NT2/D1 (cell line): ENCODE data around the gene ULBP3.
A peak's percentile ranks its signal among the peaks of the same experiment; 100 is the strongest.
"Not testable (repeated sequence)": the region's sequence is repeated elsewhere in the genome, so short reads cannot be mapped to it uniquely, and the experiment has no call there.

Source experiments
- DNase-seq: peaks from one replicate; pipeline ENCODE4 v3.0.0-alpha.2; 2011; ENCODE audit warnings: low read depth, low spot score
- H3K27me3 ChIP-seq: 2 replicates; pipeline ENCODE4 v1.6.0; 2011; ENCODE audit warnings: mild to moderate bottlenecking; ENCODE audit not compliant: insufficient read length, insufficient read depth
- H3K36me3 ChIP-seq: 2 replicates; pipeline ENCODE4 v1.6.1; 2011; ENCODE audit warnings: mild to moderate bottlenecking, low read length, mixed read lengths; ENCODE audit not compliant: insufficient read depth, insufficient read length
- H3K4me1 ChIP-seq: 2 replicates; pipeline ENCODE4 v1.5.1; 2011; ENCODE audit not compliant: insufficient read depth, insufficient read length
- H3K4me3 ChIP-seq: 2 replicates; pipeline ENCODE4 v1.5.1; 2011; ENCODE audit warnings: low read depth; ENCODE audit not compliant: insufficient read length
- H3K9ac ChIP-seq: 2 replicates; pipeline ENCODE4 v1.6.0; 2011; ENCODE audit warnings: low read depth; ENCODE audit not compliant: insufficient read length
- H3K9me3 ChIP-seq: 2 replicates; pipeline ENCODE4 v1.5.1; 2011; ENCODE audit warnings: mild to moderate bottlenecking, low read length; ENCODE audit not compliant: insufficient read depth
- SUZ12 ChIP-seq: IDR thresholded peaks from 2 replicates; pipeline ENCODE4 v1.6.1; 2011; ENCODE audit not compliant: insufficient read length, insufficient read depth; ENCODE audit errors: extremely low read depth
- YY1 ChIP-seq: IDR thresholded peaks from 2 replicates; pipeline ENCODE4 v1.6.1; 2011; ENCODE audit not compliant: insufficient read length, insufficient read depth
- ZNF274 ChIP-seq: IDR thresholded peaks from 2 replicates; pipeline ENCODE4 v1.6.1; 2011; ENCODE audit warnings: mild to moderate bottlenecking, low read depth, low read length

ULBP3 gene

DNA sequence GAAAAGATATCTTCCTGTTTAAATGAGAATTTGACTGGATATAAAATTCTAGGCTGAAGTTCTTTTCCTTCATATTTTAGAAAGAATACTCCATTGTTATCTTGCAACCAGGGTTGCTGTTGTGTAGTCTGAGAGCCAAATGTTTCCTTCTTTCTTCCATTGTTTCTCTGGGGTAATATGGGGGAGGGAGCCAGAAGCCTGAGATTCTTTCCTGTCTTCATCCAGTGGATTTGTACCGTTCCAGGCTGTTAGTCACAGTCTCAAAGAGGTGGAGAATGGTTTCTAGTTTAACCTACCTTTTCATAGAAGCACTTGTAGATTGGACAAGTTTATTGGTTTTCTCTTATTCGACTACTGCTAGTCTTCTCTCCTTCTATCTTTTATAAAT, 6.1 kb upstream of the ULBP3 start:
- Histone ChIP-seq H3K27me3 (peaks cover 1% of the 10 kb centered on the region), H3K36me3 (no peaks in the 10 kb centered on the region), H3K4me1 (no peaks in the 10 kb centered on the region), H3K9me3 (no peaks in the 10 kb centered on the region), H3K9ac (no peak overlapping the region), H3K4me3 (no peak overlapping the region)
- no peak for TF ChIP-seq YY1
- TF ChIP-seq ZNF274 = no peak
- no peak for TF ChIP-seq SUZ12
- no peak for DNase-seq

DNA sequence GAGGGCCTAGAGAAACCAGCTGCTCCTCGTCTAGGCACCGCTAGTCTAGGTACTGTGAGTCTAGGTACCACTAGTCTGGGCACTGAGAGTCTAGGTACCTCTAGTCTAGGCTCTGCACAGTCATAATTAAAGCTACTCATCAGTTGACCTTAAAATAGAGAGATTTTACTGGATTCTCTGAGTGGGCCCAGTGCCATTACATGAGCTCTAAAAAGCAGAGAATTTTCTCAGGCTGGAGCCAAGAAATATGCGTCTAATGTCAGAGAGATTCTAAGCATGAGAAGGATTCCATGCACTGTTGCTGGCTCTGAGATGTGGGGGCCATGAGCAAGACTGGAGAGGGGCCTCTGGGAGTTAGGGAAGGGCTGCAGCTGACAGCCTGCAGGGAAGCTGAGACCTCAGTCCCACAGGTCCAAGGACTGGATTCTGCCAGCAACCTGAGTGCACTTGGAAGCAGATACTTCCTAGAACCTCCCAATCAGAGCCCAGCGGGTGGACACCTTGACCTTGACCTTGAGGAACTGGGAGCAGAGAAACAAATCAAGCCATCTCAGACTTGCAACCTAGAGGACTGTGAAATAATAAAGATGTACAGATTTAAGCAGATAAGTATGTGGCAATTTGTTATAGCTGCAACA, 5.6 kb upstream of the ULBP3 start:
- H3K9me3 ChIP-seq, H3K27me3 ChIP-seq, H3K9ac ChIP-seq, DNase-seq, H3K36me3 ChIP-seq, H3K4me1 ChIP-seq, H3K4me3 ChIP-seq: not testable (repeated sequence)

DNA sequence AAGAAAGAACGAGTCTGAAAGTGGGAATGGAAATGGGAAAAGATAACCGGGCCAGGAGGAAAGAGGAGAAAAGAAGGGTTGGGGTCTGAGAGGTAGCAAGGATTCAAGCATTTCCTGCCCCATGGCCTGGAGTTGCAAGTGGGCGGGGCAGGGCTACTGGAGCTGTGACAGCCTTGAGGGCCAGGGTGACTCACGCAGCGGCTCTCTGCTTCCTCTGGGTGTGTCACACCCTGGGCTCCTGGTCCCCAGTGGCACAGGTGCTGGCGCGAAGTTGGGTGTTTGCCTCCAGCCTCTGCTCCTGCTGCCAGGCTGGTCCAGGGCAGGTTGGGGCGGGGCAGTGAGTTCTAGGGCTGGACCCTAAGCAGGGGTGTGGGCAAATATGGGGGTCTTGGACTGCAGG, 3.3 kb upstream of the ULBP3 start:
- no peak for DNase-seq
- Histone ChIP-seq H3K27me3 (peaks cover 16% of the 10 kb centered on the region), H3K9me3 (no peaks in the 10 kb centered on the region), H3K36me3 (no peaks in the 10 kb centered on the region), H3K4me3 (no peak overlapping the region), H3K4me1 (no peaks in the 10 kb centered on the region), H3K9ac (no peak overlapping the region)
- no peak for TF ChIP-seq YY1

DNA sequence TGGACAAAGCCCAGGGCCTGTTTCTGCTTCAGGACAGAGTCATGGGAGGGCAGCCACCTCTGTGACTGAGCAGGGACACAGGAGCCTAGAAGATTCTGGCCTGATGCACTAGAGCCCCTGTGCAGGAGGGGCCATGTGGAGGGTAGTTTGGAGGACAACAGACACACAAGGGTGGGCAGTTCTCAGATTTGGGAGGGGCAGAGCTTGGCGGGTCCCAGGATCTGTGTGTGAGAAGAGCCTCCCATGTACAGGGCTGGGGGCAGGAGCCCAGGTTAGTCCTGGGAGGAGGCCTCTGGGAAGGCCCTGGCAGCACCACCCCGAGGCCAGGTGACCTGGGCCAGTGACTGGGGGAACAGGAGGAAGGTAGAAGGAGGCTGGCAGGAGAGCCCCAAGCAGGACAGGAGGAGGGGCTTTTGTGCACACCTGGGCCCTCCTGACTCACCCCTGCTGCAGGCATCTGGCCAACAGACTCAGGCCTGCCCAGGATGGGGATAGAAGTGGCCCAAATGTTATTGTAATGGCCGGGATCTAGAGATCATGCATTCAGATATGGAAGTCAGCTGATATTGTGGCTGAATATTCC, 1.4 kb upstream of the ULBP3 start:
- H3K4me1 ChIP-seq = no peaks in the 10 kb centered on the region
- no peak overlapping the region for H3K9ac ChIP-seq
- DNase-seq = no peak

DNA sequence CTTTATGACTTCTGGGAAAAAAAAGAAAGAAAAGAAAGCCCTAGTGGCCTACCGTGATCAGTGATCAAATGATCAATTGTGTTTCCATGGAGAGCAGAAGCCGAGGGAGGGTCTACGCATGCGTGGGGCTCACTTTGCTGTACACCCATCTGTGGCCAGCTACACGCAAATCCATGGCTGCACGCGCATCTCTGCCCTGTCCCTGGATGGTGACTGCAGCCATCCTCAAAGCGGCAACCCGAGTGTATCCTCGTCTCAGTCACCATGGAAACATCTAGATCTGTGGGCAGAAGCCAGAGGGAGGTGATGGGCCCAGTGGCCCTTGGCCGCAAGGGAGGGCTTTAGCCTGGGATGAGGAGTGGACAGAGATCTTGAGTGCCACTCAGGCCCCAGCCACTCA, 785 bp upstream of the ULBP3 start:
- H3K27me3 ChIP-seq = peaks cover 19% of the 10 kb centered on the region
- H3K9ac ChIP-seq = no peak overlapping the region
- TF ChIP-seq SUZ12 (no peak), YY1 (no peak), ZNF274 (no peak)
- H3K4me3 ChIP-seq = no peak overlapping the region
- DNase-seq = no peak
- H3K36me3 ChIP-seq = peaks cover 19% of the 10 kb centered on the region
- no peaks in the 10 kb centered on the region for H3K4me1 ChIP-seq
- H3K9me3 ChIP-seq = no peaks in the 10 kb centered on the region

More for the DNA sequence above, 1.4 kb upstream of the ULBP3 start:
- TF ChIP-seq YY1 (no peak), SUZ12 (no peak), ZNF274 (no peak)
- Histone ChIP-seq H3K27me3 (peaks cover 19% of the 10 kb centered on the region), H3K36me3 (peaks cover 13% of the 10 kb centered on the region), H3K9me3 (no peaks in the 10 kb centered on the region), H3K4me3 (no peak overlapping the region)

DNA sequence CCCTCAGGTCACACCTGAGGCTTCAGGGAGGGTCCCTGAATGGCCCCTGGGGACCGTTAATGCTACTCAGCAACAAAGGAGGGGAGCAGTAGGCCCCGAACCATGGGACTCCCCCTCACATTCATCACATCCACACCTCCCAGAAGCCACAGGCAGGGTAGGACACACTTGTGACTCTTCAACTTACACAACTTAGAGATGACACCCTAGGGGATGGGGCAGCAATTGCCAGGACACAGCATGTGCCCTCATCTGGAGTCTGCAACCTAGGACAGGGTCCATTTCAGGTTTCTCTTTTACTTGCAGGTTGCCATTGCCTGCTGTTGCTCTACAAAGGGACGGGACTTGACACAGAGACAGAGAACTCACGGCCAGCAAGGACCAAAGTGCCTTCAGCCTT, 770 bp downstream of the ULBP3 start:
- no peak for TF ChIP-seq SUZ12
- TF ChIP-seq YY1 = no peak
- no peak for TF ChIP-seq ZNF274
- H3K9me3 ChIP-seq = no peaks in the 10 kb centered on the region
- no peak overlapping the region for H3K9ac ChIP-seq
- H3K27me3 ChIP-seq = peaks cover 19% of the 10 kb centered on the region
- H3K36me3 ChIP-seq = peaks cover 26% of the 10 kb centered on the region
- peak overlapping the region; percentile 65 for H3K4me3 ChIP-seq
- DNase-seq = no peak
- H3K4me1 ChIP-seq = no peaks in the 10 kb centered on the region

DNA sequence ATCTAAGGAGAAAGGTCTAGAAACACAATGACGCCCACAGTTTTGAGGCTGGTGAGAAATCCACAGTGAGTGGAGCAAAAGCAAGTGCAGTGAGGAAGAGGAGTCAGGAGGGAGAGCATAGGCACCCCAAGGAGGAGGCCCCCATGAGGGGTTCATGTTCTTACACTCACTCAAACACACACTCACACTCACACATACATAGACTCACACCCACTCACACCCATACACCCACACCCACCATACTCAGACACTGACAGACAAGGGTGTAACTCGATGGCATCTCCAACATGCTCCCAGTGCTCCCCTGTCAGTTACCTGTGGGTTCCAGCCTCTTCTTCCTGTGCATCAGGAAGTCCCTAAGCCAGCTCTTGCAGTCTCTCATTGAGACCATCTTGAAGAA, 3.8 kb downstream of the ULBP3 start:
- peaks cover 30% of the 10 kb centered on the region for H3K36me3 ChIP-seq
- no peaks in the 10 kb centered on the region for H3K9me3 ChIP-seq
- no peak for DNase-seq
- H3K4me3 ChIP-seq = no peak overlapping the region
- H3K9ac ChIP-seq = no peak overlapping the region
- H3K4me1 ChIP-seq = no peaks in the 10 kb centered on the region
- peaks cover 18% of the 10 kb centered on the region for H3K27me3 ChIP-seq
- TF ChIP-seq ZNF274 (no peak), SUZ12 (no peak), YY1 (no peak)

DNA sequence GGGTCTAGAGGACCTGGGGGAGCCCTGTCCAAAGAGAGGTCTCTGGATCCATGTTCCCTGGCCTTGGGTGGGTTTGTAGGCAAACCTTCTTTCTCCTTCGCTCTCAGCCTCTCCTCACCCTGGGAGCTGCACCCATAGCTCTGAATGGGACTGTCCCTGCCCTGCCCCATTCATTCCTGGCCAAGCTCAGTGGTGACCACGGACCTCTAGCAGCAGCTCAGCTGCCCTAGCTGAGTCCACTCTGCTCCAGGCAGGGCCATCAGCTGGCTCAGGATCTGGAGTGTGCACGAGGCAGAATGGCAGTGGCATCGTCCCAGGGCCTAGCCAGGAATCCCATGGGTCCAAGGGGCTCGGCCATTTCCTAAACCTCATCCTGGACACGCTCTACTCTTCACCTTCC, 5.3 kb downstream of the ULBP3 start:
- TF ChIP-seq ZNF274 = no peak
- no peak for TF ChIP-seq SUZ12
- no peak for TF ChIP-seq YY1

DNA sequence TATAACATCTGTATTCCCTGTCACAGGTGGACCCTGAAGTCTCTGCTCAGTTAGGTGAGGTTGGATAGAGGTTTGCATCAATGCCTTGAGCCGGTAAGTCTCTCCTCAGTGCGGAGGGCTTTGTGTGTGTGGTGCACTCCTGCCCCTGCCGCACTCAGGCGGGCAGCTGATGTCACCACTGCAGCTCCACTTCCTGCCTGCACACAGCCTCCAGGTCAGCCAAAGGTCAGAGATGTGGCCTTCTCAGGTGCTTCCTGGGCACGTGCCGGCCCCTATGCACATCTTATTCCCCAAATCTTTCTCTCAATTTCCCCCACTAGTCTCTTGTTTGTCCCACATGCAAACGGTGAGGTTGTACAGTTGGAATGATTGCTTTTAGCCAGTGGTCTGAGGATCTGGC, 8.9 kb downstream of the ULBP3 start:
- not testable (repeated sequence) for H3K9me3 ChIP-seq, H3K4me3 ChIP-seq, H3K4me1 ChIP-seq, H3K27me3 ChIP-seq, DNase-seq, H3K9ac ChIP-seq
- H3K36me3 ChIP-seq = peaks cover 14% of the 10 kb centered on the region

More for the DNA sequence above, 5.3 kb downstream of the ULBP3 start:
- H3K9ac ChIP-seq = no peak overlapping the region
- H3K4me1 ChIP-seq = no peaks in the 10 kb centered on the region
- peaks cover 30% of the 10 kb centered on the region for H3K36me3 ChIP-seq
- no peaks in the 10 kb centered on the region for H3K9me3 ChIP-seq
- H3K4me3 ChIP-seq = no peak overlapping the region
- peaks cover 12% of the 10 kb centered on the region for H3K27me3 ChIP-seq
- DNase-seq = no peak
